CD4-positive, alpha-beta T cell treated with Interleukin-6 at 100 ng/mL for 8 hours (primary cell): ENCODE measurements around the gene MCL1.

Experiments
- DNase-seq: peaks from one replicate; pipeline ENCODE4 v3.0.0-alpha.2; 2020; ENCODE audit warnings: mixed read lengths, low spot score

The MCL1 gene

DNA sequence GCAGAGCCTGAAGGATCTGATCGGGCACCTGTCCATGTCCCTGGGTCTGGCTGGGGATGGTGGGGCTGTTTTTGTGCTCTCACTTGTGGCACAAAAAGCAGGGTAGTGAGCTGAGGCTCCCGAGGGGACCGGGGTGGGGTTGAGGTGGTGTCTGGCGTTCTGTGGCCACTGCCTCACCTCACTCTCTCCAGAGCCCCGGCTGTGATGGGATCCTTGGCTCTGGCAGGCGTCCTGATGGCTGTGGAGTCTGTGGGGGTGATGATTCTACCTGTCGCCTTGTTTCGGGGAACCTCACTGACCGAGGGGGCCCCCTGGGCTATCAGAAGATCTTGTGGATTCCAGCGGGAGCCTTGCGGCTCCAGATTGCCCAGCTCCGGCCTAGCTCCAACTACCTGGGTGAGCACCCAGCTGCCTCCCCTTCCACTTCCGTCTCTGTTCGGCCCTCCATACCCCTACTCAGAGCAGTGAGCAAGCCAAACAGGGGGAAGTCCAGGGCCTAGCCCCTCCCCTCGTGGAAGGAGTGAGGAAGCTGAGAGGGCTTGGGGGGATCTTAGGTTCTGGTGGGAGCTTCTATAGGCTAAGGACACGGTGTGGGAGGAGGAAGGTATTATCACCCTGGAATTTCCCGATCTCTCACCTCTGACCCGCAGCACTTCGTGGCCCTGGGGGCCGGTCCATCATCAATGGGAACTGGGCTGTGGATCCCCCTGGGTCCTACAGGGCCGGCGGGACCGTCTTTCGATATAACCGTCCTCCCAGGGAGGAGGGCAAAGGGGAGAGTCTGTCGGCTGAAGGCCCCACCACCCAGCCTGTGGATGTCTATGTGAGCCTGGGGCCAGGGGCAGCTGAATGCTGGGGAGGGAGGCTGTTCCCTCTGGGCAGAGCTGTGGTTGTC lies 23.2 kb downstream of the MCL1 start:
- no peak for DNase-seq

DNA sequence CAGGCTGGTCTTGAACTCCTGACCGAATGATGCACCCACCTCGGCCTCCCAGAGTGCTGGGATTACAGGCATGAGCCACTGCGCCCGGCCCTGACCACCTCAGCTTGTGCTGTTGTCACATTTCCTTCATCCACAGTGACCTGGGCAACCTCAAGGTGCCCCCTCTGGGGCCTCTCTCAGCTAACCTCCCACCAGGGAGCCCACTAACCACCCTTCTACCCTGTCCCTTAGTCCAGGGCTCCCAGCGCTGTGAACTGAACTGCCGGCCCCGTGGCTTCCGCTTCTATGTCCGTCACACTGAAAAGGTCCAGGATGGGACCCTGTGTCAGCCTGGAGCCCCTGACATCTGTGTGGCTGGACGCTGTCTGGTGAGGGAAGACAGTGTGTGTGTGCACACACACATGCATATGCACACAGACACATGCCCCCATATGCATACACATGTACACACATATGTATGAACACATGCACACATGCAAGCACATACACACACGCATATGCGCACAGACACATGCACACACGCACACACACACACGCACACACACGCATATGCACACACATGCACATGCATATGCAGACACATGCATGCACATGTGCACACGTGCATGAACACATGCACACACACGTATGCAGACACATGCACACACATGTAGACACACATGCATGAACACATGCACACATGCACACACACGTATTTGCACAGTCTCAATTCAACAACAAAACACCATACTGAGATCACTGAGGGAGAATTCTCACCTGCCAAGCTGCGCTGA lies 24.0 kb downstream of the MCL1 start:
- DNase-seq: no peak

DNA sequence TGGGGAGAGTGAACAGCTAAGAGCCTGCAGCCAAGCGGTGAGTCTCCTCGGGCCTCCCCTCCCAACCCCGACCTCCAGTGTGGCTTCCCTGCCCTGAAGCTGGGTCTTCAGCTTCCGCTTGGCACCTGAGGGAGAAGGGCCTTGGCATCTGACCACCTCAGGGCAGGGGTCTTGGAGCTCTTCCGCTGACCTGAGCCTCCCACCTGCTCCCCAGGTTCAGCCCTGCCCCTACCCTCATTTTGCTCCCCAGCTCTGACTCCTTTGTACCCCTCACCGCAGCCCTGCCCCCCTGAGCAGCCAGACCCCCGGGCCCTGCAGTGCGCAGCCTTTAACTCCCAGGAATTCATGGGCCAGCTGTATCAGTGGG lies 25.3 kb downstream of the MCL1 start:
- DNase-seq: no peak

DNA sequence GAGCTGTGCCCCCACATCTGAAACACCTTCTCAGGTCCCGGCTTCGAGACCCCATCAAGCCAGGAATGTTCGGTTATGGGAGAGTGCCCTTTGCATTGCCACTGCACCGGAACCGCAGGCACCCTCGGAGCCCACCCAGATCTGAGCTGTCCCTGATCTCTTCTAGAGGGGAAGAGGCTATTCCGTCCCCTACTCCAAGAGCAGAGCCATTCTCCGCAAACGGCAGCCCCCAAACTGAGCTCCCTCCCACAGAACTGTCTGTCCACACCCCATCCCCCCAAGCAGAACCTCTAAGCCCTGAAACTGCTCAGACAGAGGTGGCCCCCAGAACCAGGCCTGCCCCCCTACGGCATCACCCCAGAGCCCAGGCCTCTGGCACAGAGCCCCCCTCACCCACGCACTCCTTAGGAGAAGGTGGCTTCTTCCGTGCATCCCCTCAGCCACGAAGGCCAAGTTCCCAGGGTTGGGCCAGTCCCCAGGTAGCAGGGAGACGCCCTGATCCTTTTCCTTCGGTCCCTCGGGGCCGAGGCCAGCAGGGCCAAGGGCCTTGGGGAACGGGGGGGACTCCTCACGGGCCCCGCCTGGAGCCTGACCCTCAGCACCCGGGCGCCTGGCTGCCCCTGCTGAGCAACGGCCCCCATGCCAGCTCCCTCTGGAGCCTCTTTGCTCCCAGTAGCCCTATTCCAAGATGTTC lies 25.9 kb downstream of the MCL1 start:
- DNase-seq: no peak

DNA sequence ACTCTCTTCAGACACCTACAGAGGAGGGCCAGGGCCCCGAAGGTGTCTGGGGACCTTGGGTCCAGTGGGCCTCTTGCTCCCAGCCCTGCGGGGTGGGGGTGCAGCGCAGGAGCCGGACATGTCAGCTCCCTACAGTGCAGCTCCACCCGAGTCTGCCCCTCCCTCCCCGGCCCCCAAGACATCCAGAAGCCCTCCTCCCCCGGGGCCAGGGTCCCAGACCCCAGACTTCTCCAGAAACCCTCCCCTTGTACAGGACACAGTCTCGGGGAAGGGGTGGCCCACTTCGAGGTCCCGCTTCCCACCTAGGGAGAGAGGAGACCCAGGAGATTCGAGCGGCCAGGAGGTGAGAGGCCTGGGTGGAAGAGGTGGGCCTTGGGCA lies 26.5 kb downstream of the MCL1 start:
- no peak for DNase-seq

DNA sequence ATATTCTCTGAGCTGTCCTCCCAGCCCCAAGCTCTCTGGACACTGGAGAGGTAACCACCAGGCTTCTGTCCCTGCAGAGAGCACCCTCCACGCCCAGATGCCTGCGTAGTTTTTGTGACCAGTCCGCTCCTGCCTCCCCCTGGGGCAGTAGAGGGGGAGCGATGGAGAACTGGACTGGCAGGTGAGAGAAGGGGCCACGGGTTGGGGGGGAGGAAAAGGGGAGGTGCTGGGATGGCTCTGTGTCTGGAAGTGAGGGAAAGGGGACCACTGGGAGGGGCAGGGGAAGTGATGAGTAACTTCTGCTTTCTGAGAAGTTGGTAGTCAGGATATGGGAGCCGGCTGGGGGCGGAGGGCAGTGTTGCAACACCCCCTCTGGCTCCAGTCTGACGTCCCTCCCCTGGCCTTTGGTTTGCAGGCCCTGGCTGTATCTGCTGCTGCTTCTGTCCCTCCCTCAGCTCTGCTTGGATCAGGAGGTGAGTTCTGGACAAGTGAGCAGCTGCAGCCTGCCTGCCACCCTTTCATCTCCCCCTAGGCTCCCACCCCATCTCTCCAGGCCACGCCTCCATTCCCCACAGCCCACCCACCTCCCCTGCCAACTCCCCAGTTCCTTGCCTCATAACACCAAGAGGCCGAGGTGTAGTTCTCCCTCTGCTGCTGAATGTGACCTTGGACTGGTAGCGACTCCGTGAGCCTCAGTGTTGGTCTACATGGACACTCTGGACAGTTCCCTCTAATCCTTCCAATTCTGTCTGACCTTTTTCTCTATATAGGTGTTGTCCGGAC lies 27.1 kb downstream of the MCL1 start:
- no peak for DNase-seq

DNA sequence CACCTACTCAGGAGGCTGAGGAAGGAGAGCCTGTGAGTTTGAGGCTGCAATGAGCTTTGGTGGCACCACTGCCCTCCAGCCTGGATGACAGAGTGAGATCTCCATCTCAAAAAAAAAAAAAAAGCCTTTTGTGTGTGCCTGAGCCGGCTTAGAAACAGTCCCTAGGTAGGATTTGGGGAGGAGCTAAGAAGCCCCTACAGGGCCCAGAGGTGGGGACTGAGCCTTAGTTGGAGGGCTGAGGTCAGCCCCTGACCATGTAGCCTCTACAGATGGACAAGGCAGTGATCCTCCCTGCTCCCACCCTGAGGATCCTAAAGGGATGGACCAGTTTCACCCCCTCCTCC lies 27.7 kb downstream of the MCL1 start:
- no peak for DNase-seq

DNA sequence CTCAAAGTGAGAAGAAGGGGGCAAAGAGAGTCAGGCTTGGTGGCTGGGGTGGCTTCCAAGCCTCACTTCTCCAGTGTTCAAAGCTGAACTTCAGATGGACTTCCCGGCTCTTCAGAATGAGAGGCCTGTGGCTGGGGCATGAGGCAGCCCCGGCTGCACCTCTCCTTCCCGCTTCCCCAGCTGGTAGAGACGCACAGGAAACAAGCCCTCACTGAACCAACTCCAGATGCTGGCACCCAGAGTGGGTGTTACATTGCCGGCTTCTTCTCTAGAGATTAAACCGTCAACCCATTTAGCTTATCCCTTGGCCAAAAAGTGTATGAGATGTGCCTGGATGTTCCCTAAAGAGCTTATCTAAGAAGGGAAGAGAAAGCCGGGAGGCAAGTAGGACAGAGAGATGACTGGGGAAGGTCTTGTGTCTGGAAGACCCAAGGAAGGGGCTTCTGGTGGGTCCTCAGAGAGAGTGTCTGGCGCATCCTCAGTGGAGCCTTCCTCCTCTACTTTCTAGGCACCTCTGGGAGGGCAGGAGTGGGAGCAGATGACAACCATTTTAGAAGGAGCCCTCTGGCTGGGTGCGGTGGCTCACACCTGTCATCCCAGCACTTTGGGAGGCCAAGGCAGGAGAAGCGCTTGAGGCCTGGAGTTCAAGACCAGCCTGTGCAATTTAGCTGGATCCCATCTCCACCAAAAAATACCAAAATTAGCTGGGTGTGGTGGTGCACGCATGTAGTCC lies 28.2 kb downstream of the MCL1 start:
- DNase-seq: no peak

DNA sequence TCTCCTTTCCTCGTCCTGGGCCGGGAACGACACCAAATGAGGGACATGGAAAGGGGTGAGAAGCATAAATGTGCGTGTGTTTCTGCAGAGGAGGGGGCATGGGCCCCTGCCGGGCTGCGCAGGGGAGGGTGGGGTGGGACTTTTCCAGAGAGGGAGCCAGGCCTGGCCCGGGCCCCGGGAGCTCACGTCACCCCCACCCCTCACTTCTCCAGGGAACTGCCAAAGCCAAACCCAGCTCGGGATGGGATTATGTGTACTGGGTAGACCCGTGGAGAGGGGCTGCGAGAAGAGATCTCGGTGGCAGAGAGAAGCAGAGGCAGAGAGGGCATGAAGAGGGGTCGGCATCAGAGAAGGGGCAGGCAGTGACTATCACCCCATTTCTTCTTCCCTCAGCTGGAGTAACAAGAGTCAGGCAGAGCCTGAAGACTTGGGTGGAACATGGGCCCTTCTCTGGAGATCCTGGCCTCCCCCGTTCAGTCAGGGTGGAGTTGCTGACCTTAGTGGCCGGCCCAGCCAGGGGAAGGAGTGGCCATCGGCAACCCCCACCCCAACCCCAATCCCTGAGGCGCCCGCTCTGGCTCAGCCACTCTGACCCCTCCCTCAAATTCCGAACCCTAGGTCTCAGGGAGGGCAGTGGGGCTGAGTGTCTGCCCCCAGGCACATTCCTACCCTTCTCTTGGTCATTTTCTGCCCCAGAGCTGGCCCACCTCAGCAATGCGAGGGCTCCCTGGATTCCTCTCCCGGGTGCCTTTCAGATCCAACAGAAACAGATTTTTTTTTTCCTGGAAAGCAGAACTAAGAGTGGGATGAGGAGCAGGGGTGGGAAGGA lies 29.0 kb downstream of the MCL1 start:
- no peak for DNase-seq

DNA sequence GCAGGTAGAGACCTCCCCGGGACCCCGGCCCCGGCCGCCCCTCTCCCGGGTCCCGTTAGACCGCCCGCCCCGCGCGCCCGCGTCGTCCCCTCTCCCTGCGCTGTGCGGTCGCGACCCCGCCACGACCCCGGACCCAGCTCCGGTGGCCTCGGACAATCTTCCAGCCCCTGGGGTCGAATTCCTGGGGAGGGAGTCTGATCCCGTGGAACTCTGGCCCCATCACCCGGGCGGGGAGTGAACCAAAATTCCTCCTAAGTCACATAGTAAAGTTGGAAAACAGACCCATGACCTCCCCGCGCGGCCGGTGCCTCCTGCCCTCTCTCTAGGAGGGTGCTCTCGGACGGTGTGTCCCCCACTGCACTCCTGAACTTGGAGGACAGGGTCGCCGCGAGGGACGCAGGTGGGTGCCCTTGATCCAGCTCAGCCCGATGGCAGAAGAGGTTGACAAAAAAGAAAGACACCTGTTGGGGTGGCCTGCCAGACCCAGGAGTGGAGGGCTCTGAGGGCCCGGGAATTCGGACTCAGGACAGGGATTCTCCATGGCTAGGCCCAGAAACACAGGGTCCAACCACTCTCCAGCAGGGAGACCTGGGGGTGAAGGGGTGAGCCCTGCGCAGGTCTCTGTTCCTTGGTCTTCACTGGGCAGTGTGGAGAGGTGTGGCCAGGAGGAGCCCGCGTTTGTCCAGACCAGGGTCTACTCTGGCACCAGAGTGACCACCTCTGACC lies 29.8 kb downstream of the MCL1 start:
- DNase-seq: no peak

DNA sequence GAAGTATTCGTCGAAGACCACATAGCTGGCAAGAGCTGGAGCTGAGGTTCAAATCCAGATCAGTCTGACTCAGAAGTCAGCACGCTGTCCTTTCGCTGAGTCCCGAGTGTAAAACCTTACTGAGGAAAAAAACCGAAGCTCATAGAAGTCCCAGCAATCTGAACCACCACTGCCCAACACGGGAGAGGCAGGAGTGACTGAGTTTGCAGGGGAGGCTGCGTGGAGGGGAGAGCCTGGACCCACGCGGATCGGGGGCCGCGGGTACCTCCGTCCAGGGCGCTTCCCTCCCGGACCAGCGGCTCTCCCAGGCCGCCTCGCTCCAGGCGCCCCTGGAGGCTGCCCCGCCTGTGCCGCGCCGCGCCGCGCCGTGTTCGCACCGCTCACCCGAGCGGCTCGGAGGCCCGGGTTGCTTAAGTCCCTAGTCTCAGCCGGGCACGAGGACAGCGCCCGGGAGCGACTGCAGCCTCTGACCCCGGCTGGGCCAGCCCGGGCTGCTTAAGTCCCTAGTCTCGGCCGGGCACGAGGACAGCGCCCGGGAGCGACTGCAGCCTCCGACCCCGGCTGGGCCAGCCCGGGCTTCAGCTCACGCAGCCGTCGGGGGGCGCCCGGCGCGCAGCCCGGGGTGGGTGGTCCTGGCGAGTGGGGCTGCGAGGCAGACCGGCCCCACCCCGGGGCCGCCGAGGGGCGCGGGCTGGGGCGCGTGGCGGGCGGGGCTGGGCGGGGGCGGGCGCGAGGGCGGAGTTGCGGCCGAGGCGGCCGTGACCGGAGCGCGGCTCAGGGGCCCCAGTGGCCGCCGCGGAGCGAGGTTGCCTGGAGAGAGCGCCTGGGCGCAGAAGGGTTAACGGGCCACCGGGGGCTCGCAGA lies 30.5 kb downstream of the MCL1 start, which contains the start of gene ADAMTSL4:
Gene ADAMTSL4 (plus strand): TSS at position 777 of the 864 bp plus-strand sequence. CDS start 2,881 bp downstream, outside the sequence.
- DNase-seq: no peak

DNA sequence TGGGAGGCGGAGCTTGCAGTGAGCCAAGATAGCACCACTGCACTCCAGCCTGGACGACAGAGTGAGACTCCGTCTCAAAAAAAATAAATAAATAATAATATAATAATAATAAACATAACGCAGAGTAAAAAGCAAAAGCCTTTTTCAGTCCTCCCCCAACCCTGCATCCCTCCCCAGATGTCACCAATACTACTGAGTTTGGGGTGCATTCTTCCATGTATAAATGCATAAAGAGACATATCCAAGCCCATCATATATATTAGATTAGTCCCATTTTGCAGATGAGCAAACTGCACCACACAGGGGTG lies 31.1 kb downstream of the MCL1 start:
- DNase-seq: no peak

DNA sequence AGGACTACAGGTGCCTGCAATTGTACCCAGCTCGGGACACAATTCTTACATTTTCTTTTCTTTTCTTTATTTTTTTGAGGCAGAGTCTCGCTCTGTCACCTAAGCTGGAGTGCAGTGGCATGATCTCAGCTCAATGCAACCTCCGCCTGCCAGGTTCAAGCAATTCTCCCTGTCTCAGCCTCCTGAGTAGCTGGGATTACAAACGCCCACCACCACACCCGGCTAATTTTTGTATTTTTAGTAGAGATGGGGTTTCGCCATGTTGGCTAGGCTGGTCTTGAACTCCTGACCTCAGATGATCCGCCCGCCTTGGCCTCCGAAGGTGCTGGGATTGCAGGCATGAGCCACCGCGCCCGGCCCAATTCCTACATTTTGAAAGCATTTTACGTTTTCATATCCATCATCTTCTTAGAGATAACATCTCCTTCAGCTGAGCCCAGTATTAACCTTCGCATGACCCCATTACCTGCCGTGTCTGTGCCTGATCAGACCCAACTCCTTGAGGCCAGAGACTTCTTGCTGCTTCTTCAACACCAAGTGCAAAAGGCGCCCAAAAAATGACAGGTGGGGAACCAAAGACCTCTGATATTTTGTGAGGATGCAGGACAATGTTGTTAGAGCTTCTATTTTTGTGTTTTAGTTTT lies 33.0 kb downstream of the MCL1 start:
- DNase-seq: no peak

DNA sequence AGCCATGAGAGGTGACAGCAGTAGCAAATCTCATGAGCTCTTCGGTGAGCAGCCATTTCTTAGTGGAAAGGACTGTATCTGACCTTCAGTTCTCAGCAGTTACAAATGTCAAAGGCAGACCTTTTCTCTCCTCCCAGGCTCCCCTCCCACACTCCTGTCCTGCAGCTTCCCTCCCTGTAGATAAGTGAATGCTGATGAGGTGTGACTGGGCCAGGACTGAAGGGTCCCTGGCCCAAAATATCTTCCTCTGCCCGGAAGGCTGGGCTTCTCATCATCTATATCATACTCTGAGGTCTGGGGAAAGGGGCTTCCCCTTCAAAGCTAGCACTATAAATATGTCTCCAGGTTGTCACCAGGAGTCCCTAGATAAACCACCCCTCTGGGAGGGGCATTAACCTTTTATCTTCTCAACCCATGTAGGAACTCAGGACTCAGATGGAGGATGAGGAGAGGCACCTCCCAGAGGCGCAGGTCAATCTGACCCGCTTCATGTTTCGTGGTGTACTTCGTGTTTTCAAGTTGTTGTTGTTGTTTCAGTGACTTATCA lies 33.9 kb downstream of the MCL1 start:
- DNase-seq: no peak

DNA sequence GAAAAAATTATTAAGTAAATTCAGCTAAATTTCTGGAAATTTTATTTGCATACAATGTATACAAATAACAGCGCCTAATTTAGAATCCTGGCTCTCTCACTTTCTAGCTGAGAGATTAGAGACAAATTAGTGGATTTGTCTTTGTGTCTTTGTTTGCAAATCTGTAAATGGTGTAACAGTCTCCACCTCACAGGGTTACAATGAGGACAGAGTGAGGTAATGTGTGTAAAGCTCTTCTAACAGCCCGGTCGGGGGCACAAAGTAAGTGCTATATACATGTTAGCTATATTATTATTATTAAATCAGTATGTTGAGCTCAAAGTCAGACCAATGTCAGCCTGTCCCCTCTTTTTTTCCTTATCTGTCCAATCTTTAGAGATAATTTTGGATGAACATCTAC lies 35.2 kb downstream of the MCL1 start:
- no peak for DNase-seq

DNA sequence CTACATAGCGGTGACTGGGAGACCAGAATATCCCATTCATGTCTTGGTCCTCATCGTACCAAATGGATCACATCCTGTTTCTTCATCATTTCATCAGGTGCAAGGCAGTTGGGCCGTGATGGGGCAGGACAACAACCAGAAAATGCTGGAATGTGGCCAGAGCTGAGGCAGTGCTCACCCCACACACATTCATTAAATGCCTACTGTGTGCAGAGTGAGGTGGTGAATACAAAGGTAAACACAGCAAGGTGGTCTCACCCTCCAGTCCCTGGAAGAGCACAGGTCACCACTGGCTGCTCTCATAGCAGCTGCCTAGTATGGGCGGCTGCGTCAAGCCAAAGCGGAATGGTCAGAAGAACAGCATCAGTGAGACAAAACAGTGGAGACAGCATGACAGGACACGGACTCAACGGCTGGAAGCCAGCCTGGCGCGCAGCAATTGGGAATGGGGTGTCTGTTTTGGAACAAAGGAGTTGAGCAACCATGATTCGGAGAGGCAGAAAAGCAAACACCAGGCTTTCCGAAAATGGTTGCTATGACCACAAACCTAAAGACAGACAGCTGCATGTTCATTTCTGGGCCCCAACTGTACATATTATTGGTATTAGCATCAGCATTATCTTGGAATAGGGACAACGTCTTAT lies 35.8 kb downstream of the MCL1 start:
- no peak for DNase-seq
